GM12873 (cell line): ENCODE measurements around the gene STKLD1.

Source experiments
- CTCF ChIP-seq: IDR thresholded peaks from 2 replicates; pipeline ENCODE4 v1.5.1; 2012; ENCODE audit warnings: low read depth, mild to moderate bottlenecking, moderate library complexity, low read length, control low read depth; ENCODE audit not compliant: insufficient read depth; ENCODE audit errors: missing control alignments

Gene STKLD1

GRCh38 chr9:133393399-133393798 is 17.2 kb downstream of the STKLD1 start:
- TF ChIP-seq CTCF: no peak

- no peak for TF ChIP-seq CTCF
Measured at GRCh38 chr9:133394687-133395271, 18.6 kb downstream of the STKLD1 start.

- TF ChIP-seq CTCF: peak; percentile 43
Measured at GRCh38 chr9:133396952-133397351, 20.8 kb downstream of the STKLD1 start.

- TF ChIP-seq CTCF: no peak
Measured at GRCh38 chr9:133397370-133397769, 21.2 kb downstream of the STKLD1 start.

GRCh38 chr9:133397895-133398294 is 21.7 kb downstream of the STKLD1 start:
- TF ChIP-seq CTCF: no peak

GRCh38 chr9:133400292-133400691 is 24.1 kb downstream of the STKLD1 start:
- no peak for TF ChIP-seq CTCF

GRCh38 chr9:133401588-133401987 is 25.4 kb downstream of the STKLD1 start:
- TF ChIP-seq CTCF: no peak
